ENCODE measurements around the gene SUN2. TPM values are rescaled to one million over a fixed set of nuclear protein-coding genes. Genes with fewer than 3 reads are reported as not detected.

SUN2 gene
- total RNA-seq, 2 experiments from 2014 or later, result 498 to 500 TPM

- H3K27me3 Mint-ChIP-seq, result no peaks in the 10 kb centered on the region
- no peaks in the 10 kb centered on the region for H3K9me3 Mint-ChIP-seq
- CTCF ChIA-PET, result no interaction called here
- POLR2A ChIA-PET, result interaction anchor here (0.9 to 6.4 kb wide), 2 partner anchors 10 to 24 kb away, joined by 3 to 139 read pairs; partner anchors contain the start of gene JOSD1
- H3K4me3 Mint-ChIP-seq, result no peak overlapping the region
- peaks cover 64% of the 10 kb centered on the region for H3K36me3 Mint-ChIP-seq (ENCODE audit: low read depth)
- H3K4me1 Mint-ChIP-seq, result peaks cover 27% of the 10 kb centered on the region
- H3K27ac Mint-ChIP-seq, result no peak overlapping the region
- DNase-seq, result no peak
Observed at GRCh38 chr22:38685761-38686160, 70.0 kb downstream of the SUN2 start.

GRCh38 chr22:38684895-38685294 is 70.9 kb downstream of the SUN2 start:
- ChIA-PET POLR2A (interaction anchor here (0.7 to 6.4 kb wide), 4 partner anchors 11 to 73 kb away, joined by 3 to 139 read pairs (median 3); partner anchors contain the start of gene JOSD1), CTCF (interaction anchor here (0.7 kb wide), 1 partner anchor 33 kb away, joined by 3 read pairs; no protein-coding TSS in a partner anchor)
- Mint-ChIP-seq H3K27ac (no peak overlapping the region), H3K4me3 (no peak overlapping the region), H3K4me1 (peaks cover 25% of the 10 kb centered on the region), H3K9me3 (no peaks in the 10 kb centered on the region), H3K27me3 (no peaks in the 10 kb centered on the region), H3K36me3 (ENCODE audit: low read depth) (peaks cover 64% of the 10 kb centered on the region)
- no peak for DNase-seq

Other genes starting within 250 kb of the SUN2 start
- gene DDX17, start 249.7 kb downstream of the SUN2 start, total RNA-seq, result 100 to 1,000 TPM; 511 to 521 TPM
- 10 to 100 TPM; 12.5 to 12.6 TPM for gene DMC1, start 185.8 kb downstream of the SUN2 start, total RNA-seq
- under 1 TPM; 0.10 to 0.45 TPM for gene FAM227A, start 99.6 kb downstream of the SUN2 start, total RNA-seq
- 10 to 100 TPM in 1 of 2 experiments, 1 to 10 TPM in 1; 9.5 to 11.0 TPM for gene CBY1, start 99.4 kb downstream of the SUN2 start, total RNA-seq
- gene TOMM22, start 74.0 kb downstream of the SUN2 start, total RNA-seq, result 10 to 100 TPM; 60.4 to 63.0 TPM
- gene JOSD1, start 55.1 kb downstream of the SUN2 start, total RNA-seq, result 100 to 1,000 TPM; 109 to 111 TPM
- gene GTPBP1, start 50.1 kb downstream of the SUN2 start, total RNA-seq, result 100 to 1,000 TPM; 111 to 114 TPM
- gene DNAL4, start 38.1 kb upstream of the SUN2 start, total RNA-seq, result 1 to 10 TPM; 8.0 to 8.4 TPM
- gene NPTXR, start 88.0 kb upstream of the SUN2 start, total RNA-seq, result 1 to 10 TPM in 1 of 2 experiments, under 1 TPM in 1; 0.91 to 1.3 TPM
- 10 to 100 TPM; 76.5 TPM for gene CBX6, start 116.2 kb upstream of the SUN2 start, total RNA-seq
- gene APOBEC3A, start 201.6 kb upstream of the SUN2 start, total RNA-seq, result not detected
- 10 to 100 TPM; 51.6 to 51.9 TPM for gene APOBEC3B, start 226.3 kb upstream of the SUN2 start, total RNA-seq